Uterus (tissue), 2 donors: Measurements from ENCODE around the gene PDLIM1.

Source experiments
- CTCF ChIP-seq, 4 experiments: fragments of 200-600 bp in 2 of 4; fragments of 450-650 bp in 2 of 4; sonication (generic) in 2 of 4; IDR thresholded peaks; one replicate each; pipeline ENCODE4 v1.5.1; 2016 to 2019; ENCODE audit warnings: antibody characterized with exemption in 4 of 4, mild to moderate bottlenecking in 2 of 4, moderate library complexity in 1 of 4
- POLR2A ChIP-seq, 2 donors: fragments of 450-650 bp; IDR thresholded peaks; one replicate each; pipeline ENCODE4 v1.6.1; 2016; ENCODE audit warnings: antibody characterized with exemption in 2 of 2, mild to moderate bottlenecking in 1 of 2, moderate library complexity in 1 of 2

GRCh38 chr10:95306851-95307250 lies 16.0 kb upstream of the PDLIM1 start:
- no peak for TF ChIP-seq CTCF (IDR thresholded peaks at IDR 0.05)
- TF ChIP-seq POLR2A (IDR thresholded peaks at IDR 0.05): no peak
